ENCODE measurements around the gene XPO5. TPM values are rescaled to one million over a fixed set of nuclear protein-coding genes. Genes with fewer than 3 reads are reported as not detected.
"Not testable (repeated sequence)": the region's sequence is repeated elsewhere in the genome, so short reads cannot be mapped to it uniquely, and the experiment has no call there.

Gene XPO5
- total RNA-seq, 6 experiments from 2014 or later: 30.5 to 41.1 (median 35.6) TPM

GRCh38 chr6:43606019-43606418 is 30.2 kb upstream of the XPO5 start:
- no peaks in the 10 kb centered on the region for H3K9me3 Mint-ChIP-seq
- H3K4me1 Mint-ChIP-seq (ENCODE audit: low read depth): peaks cover 40% of the 10 kb centered on the region
- no peak overlapping the region for H3K27ac Mint-ChIP-seq
- TF ChIP-seq, protein P1, sequence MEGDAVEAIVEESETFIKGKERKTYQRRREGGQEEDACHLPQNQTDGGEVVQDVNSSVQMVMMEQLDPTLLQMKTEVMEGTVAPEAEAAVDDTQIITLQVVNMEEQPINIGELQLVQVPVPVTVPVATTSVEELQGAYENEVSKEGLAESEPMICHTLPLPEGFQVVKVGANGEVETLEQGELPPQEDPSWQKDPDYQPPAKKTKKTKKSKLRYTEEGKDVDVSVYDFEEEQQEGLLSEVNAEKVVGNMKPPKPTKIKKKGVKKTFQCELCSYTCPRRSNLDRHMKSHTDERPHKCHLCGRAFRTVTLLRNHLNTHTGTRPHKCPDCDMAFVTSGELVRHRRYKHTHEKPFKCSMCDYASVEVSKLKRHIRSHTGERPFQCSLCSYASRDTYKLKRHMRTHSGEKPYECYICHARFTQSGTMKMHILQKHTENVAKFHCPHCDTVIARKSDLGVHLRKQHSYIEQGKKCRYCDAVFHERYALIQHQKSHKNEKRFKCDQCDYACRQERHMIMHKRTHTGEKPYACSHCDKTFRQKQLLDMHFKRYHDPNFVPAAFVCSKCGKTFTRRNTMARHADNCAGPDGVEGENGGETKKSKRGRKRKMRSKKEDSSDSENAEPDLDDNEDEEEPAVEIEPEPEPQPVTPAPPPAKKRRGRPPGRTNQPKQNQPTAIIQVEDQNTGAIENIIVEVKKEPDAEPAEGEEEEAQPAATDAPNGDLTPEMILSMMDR (IDR thresholded peaks at IDR 0.05): no peak
- H3K36me3 Mint-ChIP-seq (ENCODE audit: low read depth): peaks cover 39% of the 10 kb centered on the region
- H3K27me3 Mint-ChIP-seq (ENCODE audit: insufficient read depth): no peaks in the 10 kb centered on the region
- H3K4me3 Mint-ChIP-seq: no peak overlapping the region
- no peak for DNase-seq

DNA sequence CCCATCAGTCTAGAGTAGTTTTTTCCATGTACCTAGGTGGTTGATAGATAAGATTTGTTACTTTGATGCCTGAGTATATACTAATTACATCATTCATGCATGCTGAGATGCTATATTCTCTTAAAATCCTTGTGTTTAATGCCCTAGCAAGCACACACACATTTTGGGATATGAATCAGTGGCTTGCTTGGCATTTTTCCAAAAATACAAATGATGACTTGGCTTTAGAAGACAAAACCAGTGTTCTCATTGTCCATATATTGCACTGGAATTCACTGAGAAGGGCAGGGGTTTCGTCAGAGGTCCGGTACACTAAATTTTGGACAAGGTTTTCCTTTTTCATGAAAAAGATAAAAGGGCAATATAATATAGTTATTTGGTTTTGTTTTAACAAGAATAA is 28.3 kb upstream of the XPO5 start:
- Mint-ChIP-seq H3K4me1 (ENCODE audit: low read depth) (peaks cover 25% of the 10 kb centered on the region), H3K27me3 (ENCODE audit: insufficient read depth) (no peaks in the 10 kb centered on the region), H3K36me3 (ENCODE audit: low read depth) (peaks cover 38% of the 10 kb centered on the region), H3K4me3 (no peak overlapping the region), H3K9me3 (no peaks in the 10 kb centered on the region), H3K27ac (peak overlapping the region; percentile 24)
- TF ChIP-seq, protein P1 (IDR thresholded peaks at IDR 0.05): no peak
- peak; percentile 80 for DNase-seq

DNA sequence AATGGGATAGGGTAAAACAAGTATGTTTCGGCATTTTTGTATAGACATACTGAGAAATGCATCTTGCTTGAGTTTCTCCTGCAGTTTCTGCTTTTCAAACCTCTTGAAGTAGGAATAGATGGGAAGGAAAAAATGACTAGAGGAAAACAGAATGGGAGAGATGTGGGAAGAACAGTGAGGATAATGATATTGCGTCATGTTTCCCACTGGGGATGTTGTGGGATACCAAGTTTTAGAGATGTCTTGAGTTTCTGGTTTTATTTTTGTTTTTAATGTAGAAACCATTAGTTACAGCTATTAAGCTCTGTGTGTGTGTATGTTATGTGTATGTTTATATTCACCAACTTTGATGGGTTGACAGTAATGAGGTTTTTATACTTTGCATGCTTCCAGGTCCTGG is 24.8 kb upstream of the XPO5 start:
- no peak for DNase-seq
- H3K36me3 Mint-ChIP-seq (ENCODE audit: low read depth): peaks cover 29% of the 10 kb centered on the region
- no peaks in the 10 kb centered on the region for H3K9me3 Mint-ChIP-seq
- H3K27ac Mint-ChIP-seq: 0 out of 2 replicates have a peak overlapping the region, but pooled peaks have one; percentile 9
- H3K4me1 Mint-ChIP-seq (ENCODE audit: low read depth): peaks cover 12% of the 10 kb centered on the region
- TF ChIP-seq, protein P1 (IDR thresholded peaks at IDR 0.05): no peak
- H3K27me3 Mint-ChIP-seq (ENCODE audit: insufficient read depth): no peaks in the 10 kb centered on the region
- no peak overlapping the region for H3K4me3 Mint-ChIP-seq

- no peaks in the 10 kb centered on the region for H3K4me1 Mint-ChIP-seq (ENCODE audit: low read depth)
- H3K4me3 Mint-ChIP-seq: no peak overlapping the region
- peaks cover 21% of the 10 kb centered on the region for H3K36me3 Mint-ChIP-seq (ENCODE audit: low read depth)
- H3K9me3 Mint-ChIP-seq: no peaks in the 10 kb centered on the region
- no peaks in the 10 kb centered on the region for H3K27me3 Mint-ChIP-seq (ENCODE audit: insufficient read depth)
- H3K27ac Mint-ChIP-seq: no peak overlapping the region
- TF ChIP-seq, protein P1 (IDR thresholded peaks at IDR 0.05): no peak
- DNase-seq: no peak
Observed at GRCh38 chr6:43593938-43594337, 18.1 kb upstream of the XPO5 start.

DNA sequence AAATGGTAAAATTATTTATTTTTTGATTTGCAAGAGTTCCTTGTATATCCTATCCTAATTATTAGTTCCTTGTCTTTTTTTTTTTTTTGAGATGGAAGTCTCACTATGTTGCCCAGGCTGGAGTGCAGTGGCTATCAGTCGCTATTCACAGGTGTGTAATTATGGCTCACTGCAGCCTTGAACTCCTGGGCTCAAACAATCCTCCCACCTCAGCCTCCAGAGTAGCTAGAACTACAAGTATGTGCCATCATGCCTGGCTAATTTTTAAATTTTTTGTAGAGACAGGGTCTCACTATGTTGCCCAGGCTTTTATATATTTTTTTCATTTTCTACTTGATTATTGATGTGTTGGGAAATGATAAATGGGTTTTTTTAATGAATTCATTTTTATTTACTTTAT is 13.7 kb upstream of the XPO5 start:
- Mint-ChIP-seq H3K4me1 (ENCODE audit: low read depth) (peaks cover 14% of the 10 kb centered on the region), H3K36me3 (ENCODE audit: low read depth) (peaks cover 49% of the 10 kb centered on the region)
- H3K27ac Mint-ChIP-seq; DNase-seq; H3K9me3 Mint-ChIP-seq; H3K27me3 Mint-ChIP-seq (ENCODE audit: insufficient read depth); H3K4me3 Mint-ChIP-seq: not testable (repeated sequence)

GRCh38 chr6:43588194-43588593 is 12.4 kb upstream of the XPO5 start:
- H3K27ac Mint-ChIP-seq: no peak overlapping the region
- H3K4me1 Mint-ChIP-seq (ENCODE audit: low read depth): peaks cover 28% of the 10 kb centered on the region
- no peak for DNase-seq
- H3K4me3 Mint-ChIP-seq: no peak overlapping the region
- H3K9me3 Mint-ChIP-seq: no peaks in the 10 kb centered on the region
- no peaks in the 10 kb centered on the region for H3K27me3 Mint-ChIP-seq (ENCODE audit: insufficient read depth)
- H3K36me3 Mint-ChIP-seq (ENCODE audit: low read depth): peaks cover 57% of the 10 kb centered on the region
- TF ChIP-seq, protein P1 (IDR thresholded peaks at IDR 0.05): no peak
